Activated CD8-positive, alpha-beta memory T cell treated with anti-CD3 and anti-CD28 coated beads for 1 hour (primary cell): Measurements from ENCODE around the gene MYG1.
A peak's percentile ranks its signal among the peaks of the same experiment; 100 is the strongest.

Experiments used
- DNase-seq, 2 donors: peaks; one replicate each; pipeline ENCODE4 v3.0.0-alpha.2; 2020; ENCODE audit warnings: low read depth in 1 of 2; ENCODE audit errors: extremely low read depth in 1 of 2

The MYG1 gene

DNA sequence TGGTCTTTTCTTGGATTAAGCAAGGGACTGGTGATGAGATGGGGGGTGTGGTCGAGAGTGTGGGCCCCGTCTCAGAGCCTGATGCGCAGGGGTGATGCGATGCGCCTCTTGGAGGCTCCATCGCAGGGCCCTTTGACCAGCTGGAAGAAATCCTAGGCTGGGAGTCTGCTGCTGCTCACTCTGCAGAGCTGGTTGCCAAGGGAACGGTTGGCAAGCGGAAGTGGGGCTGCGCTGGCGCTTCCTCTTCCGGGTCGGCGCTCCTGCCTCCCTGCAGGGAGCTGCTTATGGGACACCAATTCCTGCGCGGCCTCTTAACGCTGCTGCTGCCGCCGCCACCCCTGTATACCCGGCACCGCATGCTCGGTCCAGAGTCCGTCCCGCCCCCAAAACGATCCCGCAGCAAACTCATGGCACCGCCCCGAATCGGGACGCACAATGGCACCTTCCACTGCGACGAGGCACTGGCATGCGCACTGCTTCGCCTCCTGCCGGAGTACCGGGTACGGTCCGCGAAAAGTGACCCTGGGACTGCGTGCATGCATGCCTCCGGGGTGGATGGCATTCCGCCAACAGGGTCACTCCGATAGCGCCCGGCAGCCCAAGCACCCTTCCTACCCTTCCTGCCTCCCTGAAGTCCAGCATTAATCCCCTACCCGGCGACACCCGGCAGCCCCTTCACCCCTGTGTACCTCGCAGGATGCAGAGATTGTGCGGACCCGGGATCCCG is at the start of gene MYG1:
TSS of gene MYG1 (plus strand) at position 242 of the 727 bp plus-strand sequence. CDS start at position 285, 43 bp downstream.
- DNase-seq, result peak; percentile 52 to 74

DNA sequence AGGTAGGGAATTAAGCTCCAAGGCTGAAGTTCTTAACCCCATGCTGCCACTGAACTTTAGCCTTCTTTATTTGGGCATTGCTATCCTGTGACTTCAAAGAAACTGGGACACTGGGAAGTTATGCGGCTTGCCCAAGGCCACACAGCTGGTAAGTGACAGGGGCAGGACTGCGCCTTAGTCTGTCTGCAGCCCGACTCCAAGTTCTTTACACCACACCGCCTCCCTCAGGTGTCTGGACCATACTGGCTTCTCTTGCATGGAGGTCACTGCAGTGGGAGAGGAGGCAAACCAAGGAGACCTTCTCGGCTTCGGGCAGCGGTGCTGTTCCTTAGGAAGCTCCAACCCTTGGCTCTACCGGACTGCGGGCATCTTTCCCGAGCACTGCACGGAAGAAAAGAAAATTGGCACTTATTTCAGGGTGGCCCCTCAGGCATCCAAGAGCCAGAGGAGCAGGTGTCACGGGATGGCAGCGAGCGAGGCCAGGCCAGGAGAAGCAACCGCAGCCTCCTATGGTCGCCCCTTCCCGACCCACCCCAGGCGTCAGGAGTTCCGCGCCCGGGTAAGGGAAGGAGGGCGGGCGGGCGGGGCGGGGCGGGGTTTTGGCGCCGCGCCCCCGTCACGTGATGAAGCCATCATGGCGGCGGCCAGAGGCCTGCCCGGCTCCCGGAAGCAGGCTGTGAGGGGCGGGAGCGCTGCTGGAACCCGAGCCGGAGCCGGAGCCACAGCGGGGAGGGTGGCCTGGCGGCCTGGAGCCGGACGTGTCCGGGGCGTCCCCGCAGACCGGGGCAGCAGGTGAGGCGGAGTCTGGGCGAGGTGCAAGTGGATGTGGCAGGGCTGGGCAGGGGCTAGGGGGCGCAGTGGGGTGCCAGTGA is 47.8 kb upstream of the MYG1 start:
- peak in 1 of 2 donors; percentile 57 for DNase-seq

GRCh38 chr12:53252349-53252916 is 47.1 kb upstream of the MYG1 start:
- no peak for DNase-seq

GRCh38 chr12:53253298-53253697 is 46.2 kb upstream of the MYG1 start:
- DNase-seq, result no peak

- DNase-seq, result no peak
Measured at GRCh38 chr12:53254816-53255545, 44.5 kb upstream of the MYG1 start.

DNA sequence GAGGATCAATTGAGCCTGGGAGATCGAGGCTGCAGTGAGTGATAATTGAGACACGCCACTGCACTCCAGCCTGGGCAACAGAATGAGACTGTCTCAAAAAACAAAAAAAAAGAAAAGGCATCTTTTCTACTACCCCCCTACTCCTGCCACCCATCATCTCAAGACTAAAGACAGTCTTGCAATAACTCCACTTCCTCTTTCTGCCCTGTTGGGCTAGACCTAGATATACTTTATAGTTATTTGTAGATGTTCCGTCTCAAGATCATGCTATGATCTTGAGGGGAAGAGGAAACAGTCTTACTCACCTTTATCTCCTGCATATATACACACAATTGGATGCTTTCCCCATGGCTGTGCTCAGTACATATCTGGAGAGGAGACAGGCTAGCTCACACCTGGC is 43.5 kb upstream of the MYG1 start:
- DNase-seq, result no peak

GRCh38 chr12:53258541-53259539 is 40.7 kb upstream of the MYG1 start:
- DNase-seq, result no peak

DNA sequence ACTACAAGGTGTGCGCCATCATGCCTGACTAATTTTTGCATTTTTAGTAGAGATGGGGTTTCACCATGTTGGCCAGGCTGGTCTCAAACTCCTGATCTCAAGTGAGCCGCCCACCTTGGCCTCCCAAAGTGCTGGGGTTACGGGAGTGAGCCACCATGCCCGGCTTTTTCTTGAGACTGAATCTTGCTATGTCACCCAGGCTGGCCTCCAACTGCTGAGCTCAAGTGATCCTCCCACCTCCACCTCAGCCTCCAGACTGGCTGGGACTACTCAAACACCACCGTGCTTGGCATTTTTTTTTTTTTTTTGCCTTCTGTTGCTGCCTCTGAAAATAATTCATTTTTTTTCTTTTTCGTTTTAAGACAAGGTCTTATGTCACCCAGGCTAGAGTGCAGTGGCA is 39.6 kb upstream of the MYG1 start:
- DNase-seq, result no peak

- DNase-seq, result no peak
Measured at GRCh38 chr12:53265783-53266182, 33.7 kb upstream of the MYG1 start.

DNA sequence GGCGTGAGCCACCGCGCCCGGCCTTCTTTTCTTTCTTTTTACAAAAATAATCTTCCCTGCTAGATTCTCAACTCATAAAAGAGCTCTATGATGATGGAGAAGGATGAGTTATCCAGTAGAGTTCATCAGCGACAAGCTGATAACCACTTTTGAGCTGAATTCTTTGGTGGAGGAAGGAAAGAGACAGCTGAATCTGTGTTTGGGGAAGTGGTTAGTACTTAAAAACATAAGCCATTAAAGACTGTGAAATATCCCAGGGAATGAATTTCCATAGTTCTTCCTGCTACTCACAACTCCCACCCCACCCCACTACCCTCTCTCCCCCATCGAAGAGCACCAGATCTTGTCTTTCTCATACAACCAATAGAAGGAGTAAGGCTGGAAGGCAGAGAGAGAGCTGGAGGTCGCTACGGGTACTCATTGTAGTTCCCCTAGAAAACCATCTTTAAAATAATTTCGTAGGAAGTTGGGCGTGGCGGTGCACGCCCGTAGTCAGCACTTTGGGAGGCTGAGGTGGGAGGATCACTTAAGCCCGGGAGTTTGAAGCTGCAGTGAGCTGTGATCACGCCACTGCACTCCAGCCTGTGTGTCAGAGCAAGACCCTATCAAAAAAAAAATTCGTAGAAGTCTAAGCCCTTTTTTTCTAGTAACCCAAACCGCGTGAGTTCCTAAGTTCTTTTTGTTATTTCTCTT is 32.0 kb upstream of the MYG1 start:
- no peak for DNase-seq

DNA sequence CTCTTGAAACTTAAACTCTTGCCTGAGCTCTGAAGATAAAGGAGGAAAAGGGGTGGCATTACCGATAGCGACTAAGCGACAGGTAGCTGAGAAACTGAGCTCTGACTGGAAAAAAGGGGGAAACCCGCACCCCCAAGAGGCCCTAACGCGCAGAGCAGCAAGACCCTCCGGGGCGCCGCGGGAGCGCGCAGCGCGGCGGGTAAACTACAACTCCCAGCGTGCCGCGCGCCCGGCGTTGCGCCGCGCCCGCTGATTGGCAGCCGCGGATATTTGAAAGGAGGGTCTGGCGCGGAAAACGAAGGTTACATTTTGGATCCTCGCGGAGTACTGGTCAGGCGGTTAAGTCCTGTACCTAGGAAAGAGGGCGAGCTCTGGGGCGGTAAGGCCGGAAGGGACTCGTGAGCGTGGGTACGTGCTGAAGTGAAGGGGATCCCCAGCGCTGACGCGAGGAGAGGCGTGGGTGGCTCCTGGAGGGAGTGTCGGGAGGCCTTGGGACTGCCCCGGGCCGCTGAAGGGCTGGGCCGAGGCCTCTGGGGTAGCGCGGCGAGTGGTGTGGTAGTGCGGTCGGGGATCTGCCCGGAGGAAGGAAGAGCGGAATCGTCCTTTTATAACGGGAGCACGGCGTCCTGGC is 31.4 kb upstream of the MYG1 start, which contains the start of gene ESPL1:
TSS of gene ESPL1 (plus strand) at position 301 of the 631 bp plus-strand sequence. CDS start 468 bp downstream, outside the sequence.
- peak; percentile 54 to 73 for DNase-seq

DNA sequence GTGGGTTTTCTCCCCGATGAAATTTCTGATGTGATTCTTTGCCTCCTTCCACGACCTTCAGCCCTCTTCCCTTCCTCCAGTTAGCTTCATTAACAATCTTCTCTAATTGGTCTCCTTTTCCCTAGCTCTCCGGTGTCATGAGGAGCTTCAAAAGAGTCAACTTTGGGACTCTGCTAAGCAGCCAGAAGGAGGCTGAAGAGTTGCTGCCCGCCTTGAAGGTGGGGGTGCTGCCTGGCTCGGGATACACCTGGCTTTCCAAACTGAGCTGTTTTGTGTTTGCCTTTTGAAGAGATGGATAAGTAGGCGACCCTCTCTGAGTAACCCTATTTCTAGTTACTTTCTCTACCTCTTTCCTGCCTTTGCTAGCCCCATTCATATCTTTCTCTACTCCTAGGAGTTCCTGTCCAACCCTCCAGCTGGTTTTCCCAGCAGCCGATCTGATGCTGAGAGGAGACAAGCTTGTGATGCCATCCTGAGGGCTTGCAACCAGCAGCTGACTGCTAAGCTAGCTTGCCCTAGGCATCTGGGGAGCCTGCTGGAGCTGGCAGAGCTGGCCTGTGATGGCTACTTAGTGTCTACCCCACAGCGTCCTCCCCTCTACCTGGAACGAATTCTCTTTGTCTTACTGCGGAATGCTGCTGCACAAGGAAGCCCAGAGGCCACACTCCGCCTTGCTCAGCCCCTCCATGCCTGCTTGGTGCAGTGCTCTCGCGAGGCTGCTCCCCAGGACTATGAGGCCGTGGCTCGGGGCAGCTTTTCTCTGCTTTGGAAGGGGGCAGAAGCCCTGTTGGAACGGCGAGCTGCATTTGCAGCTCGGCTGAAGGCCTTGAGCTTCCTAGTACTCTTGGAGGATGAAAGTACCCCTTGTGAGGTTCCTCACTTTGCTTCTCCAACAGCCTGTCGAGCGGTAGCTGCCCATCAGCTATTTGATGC is 30.6 kb upstream of the MYG1 start:
- no peak for DNase-seq

GRCh38 chr12:53274445-53274844 is 25.1 kb upstream of the MYG1 start:
- no peak for DNase-seq

DNA sequence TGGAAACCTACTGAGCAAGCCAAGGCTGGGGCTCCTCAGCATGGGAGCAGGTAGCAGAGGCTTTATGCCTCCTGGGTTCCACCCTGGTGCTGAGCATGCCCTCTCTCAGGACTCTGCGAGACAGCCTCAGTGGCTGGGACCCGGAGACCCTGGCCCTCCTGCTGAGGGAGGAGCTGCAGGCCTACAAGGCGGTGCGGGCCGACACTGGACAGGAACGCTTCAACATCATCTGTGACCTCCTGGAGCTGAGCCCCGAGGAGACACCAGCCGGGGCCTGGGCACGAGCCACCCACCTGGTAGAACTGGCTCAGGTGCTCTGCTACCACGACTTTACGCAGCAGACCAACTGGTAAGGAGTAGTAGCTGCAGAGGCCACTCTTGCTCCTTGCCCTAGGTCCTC is 23.0 kb upstream of the MYG1 start:
- no peak for DNase-seq

- DNase-seq, result no peak
Measured at GRCh38 chr12:53277981-53278380, 21.5 kb upstream of the MYG1 start.

DNA sequence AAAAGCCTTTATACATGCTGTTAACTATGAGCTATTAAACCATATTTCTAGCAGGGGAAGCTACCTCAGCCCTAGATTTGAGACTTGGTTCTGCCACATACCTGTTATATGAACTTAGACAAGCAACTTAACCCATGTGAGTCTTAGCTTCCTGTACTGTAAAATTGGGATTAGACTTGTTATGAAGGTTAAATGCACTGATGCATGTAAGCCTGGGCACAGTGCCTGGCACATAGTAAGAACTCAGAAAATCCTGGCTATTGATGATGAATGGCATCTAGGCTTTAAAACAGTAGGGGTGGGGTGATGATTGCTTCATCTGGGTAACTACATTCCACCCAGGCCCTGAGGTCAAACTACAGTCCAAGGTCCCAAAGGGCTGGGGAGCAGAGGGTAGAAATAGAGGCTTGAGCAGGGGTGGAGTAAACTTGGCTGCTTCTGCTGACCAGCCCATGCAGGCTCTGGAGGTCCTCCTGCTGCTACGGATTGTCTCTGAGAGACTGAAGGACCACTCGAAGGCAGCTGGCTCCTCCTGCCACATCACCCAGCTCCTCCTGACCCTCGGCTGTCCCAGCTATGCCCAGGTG is 20.1 kb upstream of the MYG1 start:
- no peak for DNase-seq

DNA sequence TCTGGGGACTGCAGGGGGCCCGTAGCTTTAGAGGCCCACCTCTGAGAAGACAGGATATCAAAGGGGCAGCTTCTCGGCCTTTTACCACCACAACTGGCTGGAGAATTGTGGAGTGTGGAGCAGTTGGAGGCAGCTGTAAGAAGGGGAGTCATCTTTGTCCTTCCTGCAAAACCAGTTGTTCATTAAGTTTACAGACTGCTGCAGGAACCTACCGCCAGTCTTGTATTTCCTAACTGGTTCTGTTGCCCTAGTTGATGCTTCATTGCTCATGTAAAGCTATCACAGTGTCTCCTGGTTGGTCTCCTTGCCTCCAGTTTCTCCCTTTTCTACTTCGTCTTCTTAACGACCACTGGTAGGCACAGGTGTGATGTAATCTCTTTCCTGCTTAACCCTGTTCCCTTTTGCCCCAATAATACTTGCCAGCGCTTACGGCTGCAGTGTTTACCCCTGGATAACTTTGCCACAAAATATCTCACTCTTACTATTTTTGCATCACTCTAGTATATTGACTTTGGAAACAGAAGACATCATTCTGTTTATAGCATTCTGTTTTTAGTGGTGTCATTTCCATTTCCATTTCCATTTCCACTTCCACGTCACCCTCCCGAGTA is 19.5 kb upstream of the MYG1 start:
- DNase-seq, result no peak
